HFF-Myc (cell line): ENCODE data around the gene RAN.

Source experiments
- DNase-seq: peaks from one replicate; pipeline ENCODE4 v3.0.0-alpha.2; 2011; ENCODE audit warnings: low read depth; ENCODE audit errors: extremely low read depth
- H3K4me3 ChIP-seq: replicated peaks from 2 replicates; pipeline ENCODE4 v1.5.1; 2011; ENCODE audit warnings: low read depth, mild to moderate bottlenecking, control low read depth, low read length
- TF ChIP-seq, protein P1 (sequence below): IDR thresholded peaks from 2 replicates; pipeline ENCODE4 v1.5.1; 2012; ENCODE audit warnings: mild to moderate bottlenecking, low read depth, low read length, control low read depth; ENCODE audit errors: missing control alignments

Gene RAN

DNA sequence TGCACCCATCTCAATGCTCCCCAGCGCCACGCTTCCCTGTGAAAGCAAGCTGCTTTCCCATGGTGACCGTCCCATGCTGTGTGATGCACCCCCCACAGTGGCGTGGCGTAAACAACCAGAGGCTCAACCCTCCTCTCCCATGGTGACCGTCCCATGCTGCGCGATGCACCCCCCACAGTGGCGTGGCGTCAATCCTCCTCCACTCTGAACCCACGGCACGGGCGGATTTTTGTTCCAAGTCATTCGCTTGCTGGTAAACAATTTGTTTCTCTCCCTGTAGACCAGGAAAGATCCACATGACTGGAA is 41.7 kb upstream of the RAN start:
- H3K4me3 ChIP-seq, result no peak overlapping the region
- TF ChIP-seq, protein P1, sequence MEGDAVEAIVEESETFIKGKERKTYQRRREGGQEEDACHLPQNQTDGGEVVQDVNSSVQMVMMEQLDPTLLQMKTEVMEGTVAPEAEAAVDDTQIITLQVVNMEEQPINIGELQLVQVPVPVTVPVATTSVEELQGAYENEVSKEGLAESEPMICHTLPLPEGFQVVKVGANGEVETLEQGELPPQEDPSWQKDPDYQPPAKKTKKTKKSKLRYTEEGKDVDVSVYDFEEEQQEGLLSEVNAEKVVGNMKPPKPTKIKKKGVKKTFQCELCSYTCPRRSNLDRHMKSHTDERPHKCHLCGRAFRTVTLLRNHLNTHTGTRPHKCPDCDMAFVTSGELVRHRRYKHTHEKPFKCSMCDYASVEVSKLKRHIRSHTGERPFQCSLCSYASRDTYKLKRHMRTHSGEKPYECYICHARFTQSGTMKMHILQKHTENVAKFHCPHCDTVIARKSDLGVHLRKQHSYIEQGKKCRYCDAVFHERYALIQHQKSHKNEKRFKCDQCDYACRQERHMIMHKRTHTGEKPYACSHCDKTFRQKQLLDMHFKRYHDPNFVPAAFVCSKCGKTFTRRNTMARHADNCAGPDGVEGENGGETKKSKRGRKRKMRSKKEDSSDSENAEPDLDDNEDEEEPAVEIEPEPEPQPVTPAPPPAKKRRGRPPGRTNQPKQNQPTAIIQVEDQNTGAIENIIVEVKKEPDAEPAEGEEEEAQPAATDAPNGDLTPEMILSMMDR, result no peak
- no peak for DNase-seq

DNA sequence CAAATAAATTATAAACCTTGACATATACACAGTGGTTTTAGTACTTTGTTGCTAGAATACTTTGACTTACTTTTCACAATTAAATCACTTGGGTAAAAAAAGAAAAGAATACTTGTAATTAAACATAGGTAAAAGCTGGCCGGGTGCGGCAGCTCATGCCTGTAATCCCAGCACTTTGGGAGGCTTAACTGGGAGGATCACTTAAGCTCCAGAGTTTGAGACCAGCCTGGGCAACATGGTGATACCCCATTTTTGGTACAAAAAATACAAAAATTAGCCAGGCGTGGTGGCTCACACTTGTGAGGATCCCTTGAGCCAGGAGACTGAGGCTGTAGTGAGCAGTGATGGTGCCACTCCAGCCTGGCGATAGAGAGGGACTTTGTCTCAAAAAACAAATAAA is 40.6 kb upstream of the RAN start:
- no peak overlapping the region for H3K4me3 ChIP-seq
- no peak for DNase-seq
- TF ChIP-seq, protein P1, result no peak

DNA sequence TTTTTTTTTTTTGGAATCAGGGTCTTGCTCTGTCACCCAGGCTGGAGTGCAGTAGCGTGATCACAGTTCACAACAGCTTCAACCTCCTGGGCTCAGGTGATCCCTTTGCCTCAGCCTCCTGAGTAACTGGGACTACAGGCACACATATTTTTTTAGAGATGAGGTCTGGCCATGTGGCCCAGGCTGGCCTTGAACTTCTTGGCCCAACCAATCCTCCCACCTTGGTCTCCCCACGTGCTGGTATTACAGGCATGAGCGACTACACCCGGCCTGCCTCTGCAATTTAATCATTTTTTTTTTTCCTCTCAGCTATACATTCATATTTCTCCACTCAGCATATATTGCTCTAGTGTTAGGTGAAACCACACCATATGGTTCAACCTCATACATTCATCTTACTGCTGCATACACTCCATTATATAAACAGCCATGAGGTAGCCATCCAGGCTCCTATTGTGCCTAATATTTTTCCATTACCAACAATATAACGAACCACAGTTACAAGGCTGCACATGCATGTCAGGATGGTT is 39.9 kb upstream of the RAN start:
- TF ChIP-seq, protein P1, result no peak
- DNase-seq, result no peak
- H3K4me3 ChIP-seq, result no peak overlapping the region

GRCh38 chr12:130832561-130833209 is 39.2 kb upstream of the RAN start:
- DNase-seq, result no peak
- H3K4me3 ChIP-seq, result no peak overlapping the region
- TF ChIP-seq, protein P1, result no peak

- TF ChIP-seq, protein P1, result no peak
- DNase-seq, result no peak
- no peak overlapping the region for H3K4me3 ChIP-seq
Observed at GRCh38 chr12:130835011-130835410, 36.9 kb upstream of the RAN start.

- H3K4me3 ChIP-seq, result no peak overlapping the region
- no peak for DNase-seq
- TF ChIP-seq, protein P1, result no peak
Observed at GRCh38 chr12:130835436-130835835, 36.4 kb upstream of the RAN start.
